OCI-M1 (cell line): ENCODE data around the gene MYO18B.

Source experiments
- DNase-seq: peaks from one replicate; lab custom pipeline; 2025; lab: John Stamatoyannopoulos, UW

Gene MYO18B

DNA sequence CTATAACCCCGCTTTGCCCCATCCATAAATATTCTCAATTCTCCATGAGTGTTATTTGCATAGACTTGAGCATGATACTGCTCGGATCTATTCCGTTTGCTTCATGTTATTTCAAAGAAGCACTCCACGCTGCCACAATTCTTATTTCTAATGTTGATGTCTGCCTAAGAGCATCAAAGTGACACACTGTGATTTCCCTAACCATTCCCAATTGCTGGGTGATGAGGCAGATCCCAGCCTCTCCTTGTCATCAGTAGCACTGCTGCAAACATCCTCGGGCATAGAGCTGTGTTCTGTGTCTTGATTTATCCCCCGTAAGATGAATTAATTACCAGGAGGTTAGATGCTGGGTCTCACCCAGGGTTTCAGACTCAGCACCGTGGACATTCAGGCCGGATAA, 249.0 kb downstream of the MYO18B start:
- DNase-seq, result no peak

DNA sequence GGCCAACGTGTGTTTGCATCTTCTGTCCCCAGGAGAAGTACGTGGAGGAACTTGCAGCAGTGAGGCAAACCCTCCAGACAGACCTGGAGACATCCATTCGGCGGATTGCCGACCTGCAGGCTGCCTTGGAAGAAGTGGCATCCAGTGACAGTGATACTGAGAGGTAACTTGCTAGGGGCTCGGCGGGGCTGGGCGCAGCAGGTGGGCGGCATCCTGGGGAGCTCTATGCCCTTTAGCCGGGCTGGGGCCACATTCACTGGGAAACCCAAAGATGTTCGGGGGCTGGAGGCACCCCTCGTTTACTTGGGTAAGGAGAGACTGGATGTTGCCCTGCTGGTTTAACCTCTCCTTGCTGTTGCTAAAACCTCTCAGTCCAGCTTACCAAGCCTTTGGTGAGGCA, 250.3 kb downstream of the MYO18B start:
- no peak for DNase-seq

DNA sequence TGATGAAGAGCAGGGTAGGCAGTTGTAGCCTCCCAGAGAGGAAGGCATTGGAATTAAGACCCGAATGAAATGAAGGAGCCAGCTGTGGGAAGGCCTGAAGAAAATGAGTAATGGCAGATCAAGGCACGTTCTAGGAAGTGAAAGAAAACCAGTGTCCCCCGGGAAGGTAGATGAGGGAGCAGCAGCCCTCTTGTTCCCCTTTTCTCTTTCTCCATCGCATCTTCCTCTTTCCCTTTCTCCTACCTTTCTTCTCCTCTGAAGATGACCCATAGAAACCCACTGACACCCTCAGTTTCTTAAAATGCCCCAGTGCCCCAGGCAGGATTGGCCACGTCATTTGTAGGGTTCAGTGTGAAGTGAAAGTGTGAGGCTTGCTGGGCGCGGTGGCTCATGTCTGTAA, 254.7 kb downstream of the MYO18B start:
- no peak for DNase-seq

DNA sequence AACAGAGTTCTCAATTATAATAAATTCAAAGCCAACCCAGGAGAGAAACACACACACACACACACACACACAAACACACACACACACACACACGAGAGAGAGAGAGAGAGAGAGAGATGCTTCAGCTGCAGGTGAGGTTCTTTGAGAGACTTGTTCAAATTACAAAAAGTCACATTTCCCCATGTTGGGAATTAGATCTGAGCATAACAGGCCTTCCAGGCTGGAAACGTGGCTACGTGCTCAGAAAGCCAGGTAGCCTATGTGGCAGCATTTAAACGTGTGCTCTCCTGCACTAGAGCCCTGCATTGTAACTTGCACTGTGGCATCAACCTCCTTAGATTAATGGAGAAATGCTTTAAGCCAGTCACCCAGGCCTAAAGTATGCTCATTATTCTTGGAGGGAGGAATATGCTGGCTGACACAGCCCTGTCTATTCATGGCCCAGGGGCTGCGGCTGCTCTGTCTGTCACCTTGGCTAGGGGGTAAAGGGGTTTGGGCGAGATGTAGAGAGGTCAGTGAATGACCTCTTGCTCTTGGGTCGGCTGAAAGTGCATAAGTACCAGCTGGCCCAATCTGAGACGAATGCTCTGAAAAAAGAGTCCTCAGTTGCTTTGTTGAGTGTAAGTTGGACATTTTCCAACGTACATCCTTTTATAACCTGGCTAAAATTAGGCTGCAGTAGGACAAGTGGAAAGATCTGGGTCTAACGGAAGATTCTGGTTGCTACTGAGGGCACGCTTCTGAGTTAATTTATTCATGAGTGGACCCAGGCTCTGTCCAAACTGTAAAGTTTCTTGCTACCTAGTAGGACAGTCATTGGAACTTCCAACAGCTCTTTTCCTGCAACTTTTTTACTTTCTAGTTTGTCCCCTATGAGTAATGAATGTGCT, 256.1 kb downstream of the MYO18B start:
- no peak for DNase-seq

DNA sequence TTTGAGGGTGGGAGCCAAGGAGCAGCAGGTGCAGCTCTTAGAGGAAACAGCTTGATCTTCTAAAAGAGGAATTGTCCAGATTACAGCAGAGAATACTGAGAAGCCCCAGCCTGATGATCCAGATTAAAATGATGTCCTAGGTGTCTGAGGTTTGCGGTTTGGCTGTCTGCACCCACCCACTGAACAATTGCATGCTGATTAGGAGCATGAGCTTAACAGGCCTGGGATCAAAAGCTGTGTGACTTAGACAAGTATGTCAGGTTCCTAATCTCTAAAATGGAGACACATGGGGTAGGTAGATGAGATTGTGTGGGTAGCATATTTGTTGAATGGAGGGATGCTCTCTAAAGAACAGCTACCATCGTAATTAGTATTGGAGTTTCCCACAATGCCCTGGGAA, 260.5 kb downstream of the MYO18B start:
- DNase-seq, result peak; percentile 63

DNA sequence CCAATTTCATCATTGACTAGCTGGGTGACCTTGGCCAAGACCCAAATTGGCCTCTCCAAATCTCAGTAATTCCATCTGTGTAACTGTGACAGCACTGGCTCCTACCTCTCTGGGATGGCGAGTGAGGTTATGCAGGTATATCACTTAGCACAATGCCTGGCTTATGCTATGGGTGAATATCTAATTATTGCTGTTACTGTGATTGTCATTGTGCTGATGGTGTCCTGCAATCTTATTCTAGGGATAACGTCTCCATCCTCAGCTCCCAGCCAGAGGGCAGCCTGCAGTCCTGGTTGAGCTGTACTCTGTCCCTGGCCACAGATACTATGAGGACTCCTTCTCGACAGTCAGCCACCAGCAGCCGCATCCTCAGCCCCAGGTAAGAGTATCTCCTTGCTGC, 262.5 kb downstream of the MYO18B start:
- no peak for DNase-seq

DNA sequence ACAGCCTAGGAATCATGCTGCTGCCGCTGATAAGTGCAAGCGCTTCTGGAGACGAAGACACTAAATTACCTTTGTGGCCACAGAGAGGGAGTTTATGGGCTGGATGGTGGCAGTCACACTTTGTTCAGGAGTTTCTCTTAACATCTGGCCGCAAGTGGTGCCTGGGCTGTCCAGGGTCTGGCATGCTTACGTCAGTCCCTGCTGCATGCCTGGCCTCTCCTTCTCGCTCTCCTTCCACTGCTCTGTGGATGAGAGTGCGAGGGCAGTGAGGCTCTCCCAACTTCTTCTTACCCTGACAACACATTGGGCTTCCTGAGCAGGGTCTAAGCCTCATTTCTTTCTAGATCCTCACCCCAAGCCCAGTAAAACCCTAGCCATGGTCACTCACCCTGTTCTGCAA, 266.6 kb downstream of the MYO18B start:
- no peak for DNase-seq

DNA sequence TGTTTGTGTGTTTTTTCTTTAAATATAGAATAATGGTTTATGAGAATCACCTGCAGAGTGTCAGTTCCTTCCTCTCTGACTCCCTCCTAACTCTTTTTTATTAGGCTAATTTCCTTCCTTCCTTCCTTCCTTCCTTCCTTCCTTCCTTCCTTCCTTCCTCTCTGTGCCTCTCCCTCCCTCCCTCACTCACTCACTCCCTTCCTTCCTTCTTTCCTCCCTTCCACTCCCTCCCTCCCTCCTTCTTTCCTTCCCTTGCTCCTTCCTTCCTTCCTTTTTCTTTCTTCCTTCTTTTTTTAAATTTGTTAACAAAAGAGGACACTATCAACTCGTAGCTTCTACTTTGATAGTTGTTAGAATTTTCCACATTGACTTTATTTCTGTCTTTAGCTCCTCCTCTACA, 274.9 kb downstream of the MYO18B start:
- DNase-seq, result no peak

DNA sequence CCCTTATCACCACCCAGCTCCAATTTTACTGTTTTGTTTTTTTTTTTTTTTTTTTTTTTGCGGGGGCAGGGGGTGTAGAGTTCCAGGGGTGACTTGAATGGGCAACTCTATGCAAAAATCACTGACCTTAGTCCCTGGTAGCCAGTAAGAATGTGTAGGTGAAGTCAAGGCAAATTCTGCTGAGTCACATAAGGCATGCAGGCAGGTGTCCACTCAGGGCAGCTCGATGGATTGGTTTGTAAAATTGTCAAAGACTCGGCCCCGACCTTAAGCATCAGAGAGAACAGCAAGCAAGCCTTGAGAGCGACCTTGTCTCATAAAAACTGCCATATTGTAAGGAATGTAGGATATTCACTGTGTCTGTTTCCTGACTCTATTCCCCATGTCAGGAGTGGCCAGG, 275.9 kb downstream of the MYO18B start:
- no peak for DNase-seq

DNA sequence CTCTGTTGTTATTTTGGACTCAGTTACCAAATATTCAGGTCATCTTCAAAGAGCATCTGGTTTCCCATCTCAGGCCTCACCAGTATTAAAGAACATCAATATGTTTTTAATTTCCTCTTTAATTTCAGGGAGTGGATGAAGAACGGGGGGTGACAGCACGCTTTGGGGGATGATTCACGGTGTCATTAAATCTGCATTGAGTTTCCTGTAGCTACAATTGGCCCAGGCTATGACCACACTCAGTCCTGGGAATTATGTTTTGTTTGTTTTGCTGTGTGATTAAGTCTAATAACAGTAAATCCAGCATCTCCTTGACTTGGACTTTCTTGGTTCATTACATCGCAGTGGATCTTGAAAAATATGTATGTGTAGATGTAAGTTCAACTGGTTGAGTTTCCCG, 277.6 kb downstream of the MYO18B start:
- no peak for DNase-seq

DNA sequence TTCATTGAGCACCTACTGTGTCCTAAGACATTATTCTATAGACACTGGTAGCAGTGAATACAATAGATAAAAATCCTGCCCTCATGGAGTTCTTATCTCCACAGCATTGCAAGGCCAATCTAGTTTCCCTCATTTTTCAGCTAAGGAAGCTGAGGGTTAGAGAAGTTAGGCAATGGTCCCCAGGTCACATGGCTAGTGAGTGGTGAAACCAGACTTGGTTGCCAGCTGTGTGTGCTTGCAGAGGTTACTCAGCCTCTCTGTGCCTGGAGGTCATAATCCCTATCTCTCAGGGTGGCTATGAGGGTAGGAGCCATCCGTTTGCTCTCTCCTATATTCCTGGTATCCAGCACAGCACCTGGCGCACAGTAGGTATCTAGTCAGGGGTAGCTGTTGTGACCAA, 279.5 kb downstream of the MYO18B start:
- no peak for DNase-seq

DNA sequence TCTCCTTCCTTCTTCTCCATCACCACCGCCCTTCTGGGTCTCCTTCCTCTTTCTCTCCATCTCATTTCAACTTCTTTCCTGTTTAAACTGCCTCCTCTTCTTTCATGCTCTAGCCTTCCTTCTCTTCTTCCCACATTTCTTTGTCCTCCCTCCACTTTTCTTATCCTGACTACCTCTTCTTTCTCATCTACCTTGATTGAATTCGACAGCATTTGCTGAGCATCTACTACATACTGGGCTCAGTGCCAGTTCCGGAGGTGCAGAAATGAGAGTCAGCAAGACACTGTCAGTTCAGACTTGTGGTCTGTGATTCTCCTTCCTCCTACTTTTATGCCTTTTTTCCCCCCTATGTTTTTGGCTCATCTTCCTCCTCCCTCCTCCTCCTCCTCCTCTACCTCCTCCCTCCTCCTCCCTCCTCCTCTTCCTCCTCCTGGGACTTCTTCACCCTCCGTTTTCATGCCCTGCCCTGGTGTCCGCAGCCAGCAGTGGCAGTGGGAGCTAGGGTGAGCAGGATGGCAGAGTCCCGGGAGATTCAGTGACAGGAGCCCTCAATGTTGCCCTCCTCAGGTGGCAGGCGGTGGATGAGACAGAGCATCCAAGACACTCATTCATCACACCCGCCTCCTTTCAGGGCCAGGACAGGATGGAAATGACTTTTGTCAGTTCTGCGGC, 281.3 kb downstream of the MYO18B start:
- no peak for DNase-seq

DNA sequence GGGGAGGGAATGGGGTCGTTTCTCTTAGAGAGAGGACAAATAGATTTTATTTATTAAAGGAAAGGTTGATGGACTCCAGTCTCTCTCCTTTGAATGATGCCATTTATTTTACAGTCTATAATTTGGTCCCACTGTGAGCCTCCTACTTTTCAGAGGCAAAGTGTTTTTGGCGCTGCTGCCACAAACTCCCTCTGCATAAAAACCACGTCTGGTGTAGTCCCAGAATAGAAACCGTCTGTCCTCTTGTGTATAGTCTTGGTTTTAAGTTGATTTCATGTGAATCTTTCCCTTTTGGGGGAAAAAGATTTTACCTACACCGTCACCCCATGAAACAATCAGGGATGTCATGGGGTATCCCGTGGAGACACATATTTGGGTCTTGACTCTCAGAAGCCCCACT, 283.6 kb downstream of the MYO18B start:
- no peak for DNase-seq

DNA sequence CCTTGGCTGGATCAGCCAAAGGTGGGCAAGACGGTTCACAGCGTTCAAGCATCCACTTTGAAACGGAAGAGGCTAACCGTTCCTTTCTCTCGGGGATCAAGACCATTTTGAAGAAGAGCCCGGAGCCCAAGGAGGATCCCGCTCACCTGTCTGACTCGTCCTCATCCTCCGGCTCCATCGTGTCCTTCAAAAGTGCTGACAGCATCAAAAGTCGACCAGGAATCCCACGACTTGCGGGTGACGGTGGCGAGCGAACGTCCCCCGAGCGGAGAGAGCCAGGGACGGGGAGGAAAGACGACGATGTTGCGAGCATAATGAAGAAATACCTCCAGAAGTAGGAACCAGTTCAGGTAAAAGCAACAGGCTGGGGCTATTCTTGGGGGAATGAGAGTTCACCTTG, 285.4 kb downstream of the MYO18B start:
- no peak for DNase-seq

DNA sequence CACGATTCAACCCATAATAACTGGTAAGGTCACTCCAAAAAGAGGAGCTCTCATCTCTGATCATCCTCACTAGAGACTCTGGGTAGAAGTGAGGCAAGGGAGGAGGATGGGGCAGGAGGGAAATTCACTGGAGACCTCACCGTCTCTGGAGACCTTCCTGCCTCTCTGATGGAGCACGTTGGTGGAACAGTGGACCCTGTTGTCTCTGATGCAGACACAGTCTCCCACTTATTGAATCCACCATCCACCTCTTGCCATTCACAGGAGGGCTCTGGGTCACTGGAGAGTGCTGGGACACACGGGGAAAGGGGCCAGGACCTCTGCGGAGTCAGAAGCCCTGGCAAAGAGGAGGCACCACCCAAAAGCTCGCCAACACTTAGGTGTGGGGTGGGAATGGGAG, 289.7 kb downstream of the MYO18B start:
- DNase-seq, result no peak

DNA sequence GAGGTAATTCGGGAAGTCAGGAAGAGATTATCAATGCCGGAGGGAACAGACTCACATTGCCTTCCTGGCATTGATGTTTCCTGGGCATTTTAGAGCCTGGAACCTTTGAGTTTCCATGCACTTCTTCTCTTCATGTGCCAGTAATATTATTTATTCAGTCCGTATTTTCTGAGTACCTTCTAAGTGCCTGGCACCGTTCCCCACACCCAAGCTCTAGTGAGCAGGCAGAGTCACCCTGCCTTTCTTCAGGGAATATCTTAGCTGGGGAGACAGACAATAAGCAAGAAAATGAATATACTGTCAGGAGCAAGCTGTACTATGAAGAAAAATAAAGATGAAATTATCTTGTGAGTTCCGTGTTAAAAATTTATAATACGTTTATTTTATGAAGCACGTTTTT, 291.1 kb downstream of the MYO18B start:
- DNase-seq, result no peak

DNA sequence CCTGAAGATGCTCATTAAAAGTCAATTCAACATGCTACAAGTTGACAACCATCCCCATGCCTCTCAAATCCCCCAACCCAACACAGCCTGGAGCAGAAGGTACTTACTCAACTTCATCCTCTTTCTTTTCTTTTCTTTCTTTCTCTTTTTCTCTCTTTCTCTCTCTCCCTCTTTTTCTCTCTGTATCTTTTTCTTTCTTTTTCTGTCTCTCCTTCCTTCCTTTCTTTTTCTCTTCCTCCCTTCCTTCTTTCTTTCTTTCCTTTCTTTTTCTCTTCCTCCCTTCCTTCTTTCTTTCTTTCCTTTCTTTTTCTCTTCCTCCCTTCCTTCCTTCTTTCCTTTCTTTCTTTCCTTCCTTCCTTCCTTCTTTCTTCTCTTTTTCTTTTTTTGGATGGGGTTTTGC, 291.6 kb downstream of the MYO18B start:
- no peak for DNase-seq

DNA sequence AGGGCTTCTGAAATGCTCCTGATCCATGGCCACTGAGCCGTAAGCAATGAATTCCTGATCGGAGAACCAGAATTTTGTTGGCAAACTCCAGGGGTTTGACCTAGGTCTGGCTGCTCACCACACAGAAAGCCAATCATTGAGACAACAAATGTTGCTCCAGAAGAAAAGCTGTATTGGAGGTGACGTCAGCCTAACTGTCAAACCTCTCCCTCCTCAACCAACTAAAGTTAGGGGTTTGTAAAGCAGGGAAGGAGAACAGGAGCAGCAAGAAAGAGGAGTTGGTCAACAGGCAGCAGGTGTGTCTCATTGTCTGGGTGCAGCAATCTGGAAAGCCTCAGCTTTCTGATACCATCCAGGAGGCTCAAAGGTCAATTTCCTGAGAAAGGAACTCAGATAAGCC, 293.5 kb downstream of the MYO18B start:
- DNase-seq, result no peak

DNA sequence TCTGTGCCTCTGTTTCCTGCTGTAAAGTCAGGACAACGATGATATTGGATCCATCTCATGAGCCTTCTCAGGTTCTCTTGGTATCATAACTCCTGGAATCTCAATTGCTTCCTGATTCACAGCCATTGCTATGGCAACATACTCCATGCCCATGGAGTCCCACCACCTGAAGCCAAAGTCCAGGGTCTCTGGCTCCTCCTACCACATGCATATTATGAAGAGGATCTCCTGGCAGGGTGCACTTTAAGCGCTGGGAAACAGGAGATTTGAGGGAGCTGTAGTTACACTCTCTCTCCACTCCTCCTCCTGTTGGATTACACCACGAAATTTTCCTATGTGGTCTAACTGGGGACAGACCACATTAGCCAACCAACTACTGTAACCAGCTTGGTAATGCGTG, 296.4 kb downstream of the MYO18B start:
- peak; percentile 57 for DNase-seq

DNA sequence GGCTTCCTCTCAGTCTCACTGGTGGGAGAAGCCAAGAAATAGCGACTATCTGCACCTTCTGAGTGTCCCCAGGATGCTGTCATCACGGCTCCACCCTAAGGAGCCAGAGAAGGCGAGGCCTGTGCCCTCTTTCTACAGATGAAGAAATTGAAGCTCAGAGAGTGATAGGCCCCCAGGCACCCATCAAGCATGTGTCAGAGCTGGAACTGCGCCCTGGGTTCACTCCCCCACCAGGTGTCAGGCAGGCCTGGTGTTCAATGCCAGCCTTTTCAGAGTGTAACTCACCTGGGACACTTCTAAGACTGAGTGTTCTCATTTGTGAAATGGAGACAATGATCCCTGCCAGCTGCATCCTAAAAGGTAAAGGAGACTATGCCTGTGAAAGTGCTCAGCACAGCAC, 299.9 kb downstream of the MYO18B start:
- no peak for DNase-seq

DNA sequence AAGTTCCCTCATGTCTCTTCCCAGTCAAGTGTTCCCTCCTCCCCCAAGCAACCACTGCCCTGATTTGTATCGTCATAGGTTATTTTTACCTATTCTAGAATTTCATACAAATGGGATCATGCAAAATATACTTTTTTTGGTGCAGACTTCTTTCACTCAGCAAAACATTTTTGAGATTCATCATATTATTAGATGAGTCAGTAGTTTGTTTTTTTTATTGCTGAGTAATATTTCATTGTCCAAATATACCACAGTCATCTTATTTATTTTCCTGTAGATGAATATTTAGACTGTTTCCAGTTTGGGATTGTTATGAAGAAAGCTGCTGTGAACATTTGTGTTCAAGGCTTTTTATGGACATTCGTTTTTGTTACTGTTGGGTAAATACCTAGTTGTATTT, 301.0 kb downstream of the MYO18B start:
- no peak for DNase-seq

DNA sequence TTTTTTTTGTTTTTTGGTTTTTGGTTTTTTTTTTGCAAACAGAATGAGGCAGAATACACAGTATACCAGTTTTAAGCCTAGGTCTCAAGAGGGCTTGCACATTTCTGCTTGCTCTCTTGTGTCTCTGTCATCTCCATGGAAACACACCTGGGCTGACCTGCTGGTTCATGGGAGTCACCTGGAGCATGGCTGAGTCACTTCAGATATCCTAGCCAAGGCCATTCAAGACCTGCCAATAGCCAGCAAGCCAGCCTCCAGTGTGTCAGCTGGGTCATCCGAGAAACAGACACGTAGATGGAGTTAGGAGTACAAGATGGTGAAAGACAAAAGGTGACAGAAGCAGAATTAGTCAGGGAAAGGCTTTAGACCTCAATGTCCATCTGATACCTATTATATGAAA, 303.1 kb downstream of the MYO18B start:
- DNase-seq, result no peak

DNA sequence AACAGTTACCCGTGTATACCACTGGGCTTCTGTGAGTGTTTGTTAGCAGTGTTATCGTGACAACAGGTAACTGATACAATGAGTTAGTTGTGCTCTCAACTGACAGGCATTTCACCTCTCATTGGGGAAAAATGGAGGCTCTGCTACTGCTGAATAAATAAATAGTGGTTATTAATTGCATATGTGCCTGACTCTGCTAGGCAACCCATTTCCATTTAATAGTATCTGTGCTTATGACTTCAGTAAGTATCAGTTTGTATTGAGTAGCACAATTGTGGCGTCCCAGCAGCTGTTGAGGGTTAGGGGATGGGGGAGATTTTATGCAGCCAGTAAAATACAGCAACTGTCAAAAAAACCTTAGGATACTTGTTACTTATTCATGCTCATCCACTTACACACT, 303.9 kb downstream of the MYO18B start:
- no peak for DNase-seq

DNA sequence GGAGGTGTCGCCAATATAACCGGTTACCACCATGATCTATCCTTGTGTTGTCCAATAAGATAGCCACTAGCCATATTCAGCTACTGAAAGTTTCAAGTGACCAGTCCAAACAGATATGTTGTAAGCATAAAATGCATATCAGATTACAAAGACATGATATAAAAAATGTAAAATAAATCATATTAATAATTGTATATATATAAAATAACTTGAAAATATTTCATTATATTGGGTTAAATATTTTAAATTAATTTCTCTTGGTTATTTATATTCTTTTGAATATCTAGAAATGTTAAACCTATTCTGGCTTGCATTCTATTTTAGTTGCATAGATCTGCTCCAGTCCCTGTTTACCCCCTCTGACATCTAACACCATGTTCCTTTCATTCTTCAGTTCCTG, 305.5 kb downstream of the MYO18B start:
- DNase-seq, result no peak
